Renal cortex interstitium (tissue), 15 donors: ENCODE measurements around the gene ADISSP. TPM values are rescaled to one million over a fixed set of nuclear protein-coding genes. Genes with fewer than 3 reads are reported as not detected.

Experiments used
- DNase-seq, 11 donors: peaks; one replicate each; pipeline ENCODE4 v3.0.0-alpha.2; 2013; ENCODE audit warnings: low read depth in 9 of 11, low spot score in 4 of 11; ENCODE audit errors: extremely low read depth in 1 of 11
- long read RNA-seq, 16 experiments: transcript quantifications; one replicate each; lab custom pipeline, GENCODE V29; 2026
- polyA plus RNA-seq, 3 donors: library from polyadenylated mRNA; unstranded; fragments of 120-200 nt; gene quantifications; one replicate each; pipeline ENCODE4 v1.2.1, GENCODE V29; 2013; ENCODE audit not compliant: insufficient read length in 3 of 3

Gene ADISSP
- 10 to 100 TPM; 17.4 to 28.4 (median 26.6) TPM for polyA plus RNA-seq
- long read RNA-seq, donor 1, transcript C20orf27-202 (6 exons, 1,886 nt): major isoform, 19 of 19 reads
- long read RNA-seq, donor 1, partial matches to known transcripts: 0 of 19 reads
- long read RNA-seq, donor 1, other reads (novel, unspliced or antisense): 0 of 19 reads
- long read RNA-seq, donor 2, transcript C20orf27-202 (6 exons, 1,886 nt): major isoform, 12 of 12 reads
- long read RNA-seq, donor 2, partial matches to known transcripts: 0 of 12 reads
- long read RNA-seq, donor 2, other reads (novel, unspliced or antisense): 0 of 12 reads
- long read RNA-seq, donor 3, transcript C20orf27-202 (6 exons, 1,886 nt): major isoform, 25 of 25 reads
- long read RNA-seq, donor 3, partial matches to known transcripts: 0 of 25 reads
- long read RNA-seq, donor 3, other reads (novel, unspliced or antisense): 0 of 25 reads
- long read RNA-seq, donor 4, transcript C20orf27-202 (6 exons, 1,886 nt): major isoform, 9 of 9 reads
- long read RNA-seq, donor 4, partial matches to known transcripts: 0 of 9 reads
- long read RNA-seq, donor 4, other reads (novel, unspliced or antisense): 0 of 9 reads
- long read RNA-seq, donor 5, transcript C20orf27-202 (6 exons, 1,886 nt): major isoform, 19 of 19 reads
- long read RNA-seq, donor 5, partial matches to known transcripts: 0 of 19 reads
- long read RNA-seq, donor 5, other reads (novel, unspliced or antisense): 0 of 19 reads
- long read RNA-seq, donor 6, transcript C20orf27-202 (6 exons, 1,886 nt): major isoform, 20 of 20 reads
- long read RNA-seq, donor 6, partial matches to known transcripts: 0 of 20 reads
- long read RNA-seq, donor 6, other reads (novel, unspliced or antisense): 0 of 20 reads
- long read RNA-seq, donor 7, transcript C20orf27-202 (6 exons, 1,886 nt): major isoform, 21 of 21 reads
- long read RNA-seq, donor 7, partial matches to known transcripts: 0 of 21 reads
- long read RNA-seq, donor 7, other reads (novel, unspliced or antisense): 0 of 21 reads
- long read RNA-seq, donor 8, transcript C20orf27-202 (6 exons, 1,886 nt): major isoform, 29 of 36 reads
- long read RNA-seq, donor 8, partial matches to known transcripts: 5 of 36 reads
- long read RNA-seq, donor 8, other reads (novel, unspliced or antisense): 0 of 36 reads
- long read RNA-seq, donor 9, transcript C20orf27-202 (6 exons, 1,886 nt): major isoform, 16 of 16 reads
- long read RNA-seq, donor 9, partial matches to known transcripts: 0 of 16 reads
- long read RNA-seq, donor 9, other reads (novel, unspliced or antisense): 0 of 16 reads
- long read RNA-seq, donor 10, transcript C20orf27-202 (6 exons, 1,886 nt): major isoform, 22 of 22 reads
- long read RNA-seq, donor 10, partial matches to known transcripts: 0 of 22 reads
- long read RNA-seq, donor 10, other reads (novel, unspliced or antisense): 0 of 22 reads
- long read RNA-seq, donor 11, transcript C20orf27-202 (6 exons, 1,886 nt): major isoform, 8 of 9 reads
- long read RNA-seq, donor 11, partial matches to known transcripts: 0 of 9 reads
- long read RNA-seq, donor 11, other reads (novel, unspliced or antisense): 0 of 9 reads
- long read RNA-seq, donor 12, transcript C20orf27-202 (6 exons, 1,886 nt): major isoform, 9 of 9 reads
- long read RNA-seq, donor 12, partial matches to known transcripts: 0 of 9 reads
- long read RNA-seq, donor 12, other reads (novel, unspliced or antisense): 0 of 9 reads
- long read RNA-seq, donor 13, transcript C20orf27-202 (6 exons, 1,886 nt): major isoform, 44 of 54 reads
- long read RNA-seq, donor 13, partial matches to known transcripts: 10 of 54 reads
- long read RNA-seq, donor 13, other reads (novel, unspliced or antisense): 0 of 54 reads
- long read RNA-seq, donor 14, transcript C20orf27-202 (6 exons, 1,886 nt): major isoform, 15 of 15 reads
- long read RNA-seq, donor 14, partial matches to known transcripts: 0 of 15 reads
- long read RNA-seq, donor 14, other reads (novel, unspliced or antisense): 0 of 15 reads
- long read RNA-seq, donor 15, transcript C20orf27-202 (6 exons, 1,886 nt): major isoform, 10 of 10 reads
- long read RNA-seq, donor 15, partial matches to known transcripts: 0 of 10 reads
- long read RNA-seq, donor 15, other reads (novel, unspliced or antisense): 0 of 10 reads
- long read RNA-seq, donor 16, transcript C20orf27-202 (6 exons, 1,886 nt): major isoform, 47 of 47 reads
- long read RNA-seq, donor 16, partial matches to known transcripts: 0 of 47 reads
- long read RNA-seq, donor 16, other reads (novel, unspliced or antisense): 0 of 47 reads

GRCh38 chr20:3767427-3768341 is at the start of gene ADISSP:
ADISSP (minus strand) TSS chr20:3767753; CDS start chr20:3760100, 7,653 bp downstream.
- peak; percentile 86 to 98 (median 96) for DNase-seq

DNA sequence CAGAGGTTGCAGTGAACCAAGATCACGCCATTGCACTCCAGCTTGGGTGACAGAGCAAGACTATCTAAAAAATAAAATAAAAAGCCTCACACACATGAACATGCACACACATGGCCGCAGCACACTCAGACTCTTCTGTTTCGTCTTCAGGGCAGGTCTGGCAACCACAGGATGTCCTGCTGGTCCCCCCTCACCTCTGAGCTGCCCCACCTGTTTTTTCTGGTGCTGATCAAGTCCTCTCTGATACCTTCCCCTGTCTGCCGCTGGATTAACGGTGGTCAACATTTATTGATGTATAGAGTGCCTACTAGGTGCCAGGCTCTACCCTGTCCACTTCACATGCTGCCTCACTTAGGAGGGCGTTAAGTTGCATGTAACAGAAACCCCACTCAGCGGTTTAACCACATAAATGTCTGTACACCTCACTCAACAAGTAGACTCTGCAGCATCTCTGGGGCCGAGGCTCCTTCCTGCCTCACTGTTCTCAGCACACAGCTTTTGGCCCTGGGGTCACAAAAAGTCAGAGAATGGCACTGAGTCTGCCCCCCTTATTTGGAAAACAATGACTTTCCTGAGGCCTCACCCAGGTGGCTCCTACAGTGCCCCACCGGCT is 48.3 kb upstream of the ADISSP start:
- no peak for DNase-seq

DNA sequence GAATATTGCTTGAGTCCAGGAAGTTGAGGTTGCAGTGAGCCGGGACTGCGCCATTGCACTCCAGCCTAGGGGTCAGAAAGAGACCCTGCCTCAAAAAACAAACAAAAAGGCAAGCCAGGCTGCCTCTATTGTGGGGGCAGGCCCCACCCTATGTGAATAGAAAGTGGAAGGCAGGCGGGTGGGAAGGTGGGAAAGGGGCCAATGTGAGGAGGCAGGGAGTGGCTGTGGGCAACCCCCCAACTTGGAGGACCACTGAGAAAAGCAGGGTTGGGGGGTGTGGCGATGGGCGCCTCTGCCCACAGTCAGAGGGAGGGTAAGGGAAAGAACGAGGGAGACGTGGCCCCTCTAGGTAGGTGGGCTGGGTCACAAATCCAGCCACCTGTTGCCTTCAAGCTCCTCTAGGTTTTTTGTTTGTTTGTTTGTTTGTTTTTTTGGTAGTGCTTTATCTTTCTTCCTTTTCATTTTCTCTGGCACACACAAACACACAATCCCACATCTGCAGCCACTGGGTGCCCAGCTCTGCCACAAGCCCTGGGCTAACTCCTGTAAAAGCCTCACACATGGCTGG is 47.5 kb upstream of the ADISSP start:
- no peak for DNase-seq

- DNase-seq: no peak
Measured at GRCh38 chr20:3813848-3814581, 46.5 kb upstream of the ADISSP start.

GRCh38 chr20:3812975-3813847 is 45.7 kb upstream of the ADISSP start:
- no peak for DNase-seq

GRCh38 chr20:3812259-3812681 is 44.7 kb upstream of the ADISSP start:
- DNase-seq: no peak

DNA sequence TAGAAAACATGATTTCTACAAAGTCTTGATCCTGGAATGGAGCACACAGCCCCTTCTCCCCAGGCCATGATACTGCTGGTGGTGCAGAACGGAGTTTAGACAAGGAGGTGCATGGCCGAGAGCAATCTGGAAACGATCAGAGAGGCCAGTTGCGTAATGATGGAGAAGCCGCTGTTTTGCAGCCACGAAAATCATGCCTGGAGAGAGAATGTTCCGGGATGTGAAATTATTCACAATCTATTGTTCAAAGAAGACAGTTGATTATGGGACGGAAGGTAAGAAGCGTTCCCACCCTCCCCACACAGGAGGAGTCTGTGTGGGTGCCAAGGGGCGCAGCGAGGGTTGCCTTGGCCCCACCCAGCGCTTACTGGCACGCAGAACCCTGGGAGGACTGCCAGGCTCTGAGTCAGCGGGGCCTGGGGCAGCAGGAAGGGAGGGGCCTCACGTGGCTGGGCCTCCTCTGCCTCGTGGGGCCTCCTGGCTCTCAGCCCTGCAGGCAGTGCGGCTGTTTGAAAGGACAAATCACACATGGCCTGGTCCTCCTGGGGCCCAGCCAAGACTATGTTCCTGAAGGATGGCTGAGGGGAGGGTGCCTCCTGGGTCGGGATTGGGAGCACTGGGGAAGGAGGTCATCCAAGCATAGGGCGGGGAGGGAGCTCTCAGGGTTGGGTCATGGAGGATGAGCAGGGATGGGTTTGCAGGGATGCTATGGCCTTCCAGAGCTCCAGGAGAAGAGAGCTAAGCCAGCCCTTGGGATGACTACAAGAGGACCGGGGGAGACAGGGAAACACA is 44.1 kb upstream of the ADISSP start:
- DNase-seq: peak in 8 of 11 donors; percentile 81 to 91 (median 88)

DNA sequence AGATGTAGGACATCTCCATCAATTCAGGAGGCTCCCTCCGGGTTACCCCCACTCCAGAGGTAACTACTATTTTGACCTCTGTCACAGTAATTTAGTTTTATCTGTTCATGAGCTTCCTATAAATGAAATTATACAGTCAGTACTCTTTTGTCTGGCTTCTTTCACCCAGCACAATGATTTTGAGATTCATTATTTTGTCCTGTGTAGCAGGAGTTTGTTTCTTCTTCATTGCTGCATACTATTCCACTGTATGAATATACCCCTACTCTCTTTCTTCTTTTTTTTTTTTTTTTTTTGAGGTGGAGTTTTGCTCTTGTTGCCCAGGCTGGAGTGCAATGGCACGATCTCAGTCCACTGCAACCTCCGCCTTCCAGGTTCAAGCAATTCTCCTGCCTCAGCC is 41.0 kb upstream of the ADISSP start:
- no peak for DNase-seq

DNA sequence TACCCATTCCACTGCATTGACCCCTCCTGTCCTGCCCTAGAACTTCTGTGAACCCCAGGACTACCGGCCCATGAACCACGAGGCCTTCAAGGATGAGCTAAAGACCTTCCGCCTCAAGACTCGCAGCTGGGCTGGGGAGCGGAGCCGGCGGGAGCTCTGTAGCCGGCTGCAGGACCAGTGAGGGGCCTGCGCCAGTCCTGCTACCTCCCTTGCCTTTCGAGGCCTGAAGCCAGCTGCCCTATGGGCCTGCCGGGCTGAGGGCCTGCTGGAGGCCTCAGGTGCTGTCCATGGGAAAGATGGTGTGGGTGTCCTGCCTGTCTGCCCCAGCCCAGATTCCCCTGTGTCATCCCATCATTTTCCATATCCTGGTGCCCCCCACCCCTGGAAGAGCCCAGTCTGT is 37.2 kb upstream of the ADISSP start:
- no peak for DNase-seq

DNA sequence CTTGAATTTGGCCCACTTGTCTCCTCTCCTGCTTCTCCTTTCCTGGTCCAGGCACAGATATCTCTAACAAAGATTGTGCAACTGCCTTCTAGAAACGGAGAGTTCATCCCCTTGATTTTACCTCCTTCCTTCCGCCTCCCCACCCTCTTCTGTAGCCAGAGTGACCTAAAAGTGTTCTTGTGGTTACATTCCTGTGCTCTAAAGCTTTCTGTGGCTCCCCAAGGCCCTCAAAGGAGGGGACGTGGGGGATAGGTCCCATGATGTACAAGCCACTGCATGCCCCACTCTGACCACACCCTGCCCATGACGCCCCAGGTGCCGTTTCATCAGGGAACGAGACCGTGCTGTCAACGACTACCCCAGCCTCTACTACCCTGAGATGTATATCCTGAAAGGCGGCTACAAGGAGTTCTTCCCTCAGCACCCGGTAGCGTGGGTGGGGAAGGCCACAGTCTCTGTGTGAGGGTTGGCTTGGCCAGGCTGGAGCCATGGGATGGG is 36.8 kb upstream of the ADISSP start:
- no peak for DNase-seq

GRCh38 chr20:3803854-3804253 is 36.3 kb upstream of the ADISSP start:
- no peak for DNase-seq

DNA sequence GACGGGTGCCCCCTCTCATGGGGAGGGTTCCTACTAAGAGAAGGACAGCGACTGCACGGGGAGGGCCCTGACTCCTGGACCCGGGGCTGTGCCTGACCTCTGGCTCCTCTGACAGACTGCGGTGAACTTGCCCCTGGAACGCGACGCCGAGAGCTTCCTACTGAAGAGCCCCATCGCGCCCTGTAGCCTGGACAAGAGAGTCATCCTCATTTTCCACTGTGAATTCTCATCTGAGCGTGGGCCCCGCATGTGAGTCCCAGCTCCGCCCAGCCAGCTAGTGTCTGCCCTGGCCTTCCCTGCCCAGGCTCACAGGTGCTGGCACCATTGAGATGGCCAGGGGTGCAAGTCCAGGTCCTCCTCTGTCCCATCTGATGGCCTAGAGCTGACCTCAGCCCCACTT is 35.7 kb upstream of the ADISSP start:
- DNase-seq: no peak
